H1 (cell line): ENCODE measurements around the gene CLP1. TPM values are rescaled to one million over a fixed set of nuclear protein-coding genes. Genes with fewer than 3 reads are reported as not detected.

Experiments
- BRCA1 ChIP-seq: IDR thresholded peaks from 2 replicates; pipeline ENCODE4 v1.6.1; 2012; ENCODE audit warnings: low read depth, low read length, improper control_type of control experiment
- PHF8 ChIP-seq: fragments of 200-600 bp; sonication (generic); conservative IDR thresholded peaks from 2 replicates; pipeline ENCODE4 v1.7.1; 2012; ENCODE audit warnings: low read depth, mild to moderate bottlenecking, inconsistent platforms, low read length, moderate library complexity
- SUZ12 ChIP-seq: fragments of 200-600 bp; sonication (generic); IDR thresholded peaks from 2 replicates; pipeline ENCODE4 v1.6.1; 2012; ENCODE audit warnings: mild to moderate bottlenecking, inconsistent platforms, low read length, moderate library complexity, mixed read lengths
- polyA plus RNA-seq, 7 experiments: library from polyadenylated mRNA; depleted of rRNA in 3 of 7; stranded (reverse) in 5 of 7; unstranded in 2 of 7; fragments of >200 nt in 5 of 7; fragments of 200-250 nt in 2 of 7; gene quantifications; 1 replicate in 5 of 7; 2 replicates in 1 of 7; 4 replicates in 1 of 7; pipeline versions ENCODE4 v1.2.1 to v1.2.3, GENCODE V29; 2011 to 2013; ENCODE audit warnings: missing spikeins in 2 of 7, mixed read lengths in 2 of 7
- total RNA-seq: library from RNA; stranded (reverse); fragmentation: NEBNext Ultra II Directional; extraction: Animal tissue kit (Norgen Biotek cat#: 25700); gene quantifications from 2 replicates; pipeline ENCODE4 v1.2.1, GENCODE V29; 2021

The CLP1 gene
- total and polyA plus RNA-seq, 2 of the 8 experiments (the other 6 are each of a cell fraction or from before 2014, with no cell fraction given): 29.4 to 29.9 TPM

GRCh38 chr11:57614234-57614772 lies 43.3 kb upstream of the CLP1 start (continued):
- no peak for TF ChIP-seq SUZ12
- TF ChIP-seq PHF8: no peak
- no peak for TF ChIP-seq BRCA1
